Mammary epithelial cell (primary cell): ENCODE results near the gene HHLA2.

ENCODE experiments used
- CTCF ChIP-seq, 2 donors: IDR thresholded peaks in 1 of 2; conservative IDR thresholded peaks in 1 of 2; 2 replicates each; pipeline ENCODE4 v1.5.1; 2011 to 2012; ENCODE audit warnings: inconsistent platforms in 2 of 2, low read length in 2 of 2, mild to moderate bottlenecking in 2 of 2, control low read depth in 1 of 2, low read depth in 1 of 2; ENCODE audit not compliant: insufficient read depth in 1 of 2; ENCODE audit errors: extremely low read depth in 1 of 2
- EZH2 ChIP-seq: IDR thresholded peaks from 2 replicates; pipeline ENCODE4 v1.6.1; 2012; ENCODE audit warnings: low read length, inconsistent platforms, borderline replicate concordance

GRCh38 chr3:108420926-108421325, 124.6 kb downstream of the HHLA2 start:
- TF ChIP-seq CTCF (conservative IDR thresholded peaks at IDR 0.05 in 1 of 2, IDR thresholded peaks at IDR 0.05 in 1 of 2; ENCODE audit: extremely low read depth in 1 of 2, insufficient read depth in 1 of 2, low read depth in 1 of 2, low read length in 2 of 2) (no peak), EZH2 (no peak)
